ENCODE results near the gene ARGLU1. TPM values are rescaled to one million over a fixed set of nuclear protein-coding genes. Genes with fewer than 3 reads are reported as not detected.

Gene ARGLU1
- polyA plus RNA-seq, 1 experiment: 80.3 TPM

DNA sequence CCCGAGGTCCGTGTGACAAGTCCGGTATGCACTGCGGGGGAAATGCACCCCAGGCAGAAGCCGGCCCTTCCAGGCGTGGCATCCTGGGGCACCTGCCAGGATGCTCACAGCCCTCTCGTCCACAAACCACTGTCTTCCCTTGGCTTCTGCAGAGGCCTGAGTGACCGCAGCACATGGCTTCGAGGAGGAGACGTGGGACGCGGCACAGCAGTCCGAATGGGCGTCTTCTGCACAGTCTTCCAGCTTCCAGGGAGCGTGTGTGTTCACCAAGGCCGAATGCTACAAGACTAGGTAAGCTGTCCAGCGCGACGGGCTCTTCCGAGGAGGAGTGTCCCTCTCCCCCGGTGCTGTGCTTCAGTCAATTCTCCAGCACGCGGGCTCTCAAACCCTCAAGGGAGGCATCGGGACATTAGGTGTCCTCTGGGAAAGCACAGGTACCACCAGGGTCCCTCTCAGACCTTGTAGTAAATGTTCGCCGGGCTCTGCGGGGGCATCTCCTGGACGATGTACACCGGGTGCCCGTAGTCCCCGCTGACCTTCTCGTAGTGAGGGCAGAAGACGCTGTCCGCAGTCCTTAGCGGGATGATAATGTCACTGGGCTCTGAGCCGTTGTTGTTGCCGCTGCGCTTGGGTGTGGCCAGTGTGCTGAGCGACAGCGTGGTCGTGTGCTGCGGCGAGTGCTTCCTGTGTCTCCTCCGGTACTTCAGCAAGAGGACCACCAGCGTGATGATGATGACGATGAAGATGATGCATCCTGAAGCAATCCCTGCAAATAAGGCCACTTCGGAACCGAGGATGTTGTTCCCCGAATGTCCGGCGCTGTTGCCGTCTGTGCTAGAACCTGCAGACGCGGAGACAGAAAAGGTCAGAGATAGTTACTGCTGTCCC lies 75.1 kb downstream of the ARGLU1 start:
- ChIA-PET CTCF (no interaction called here), POLR2A (no interaction called here)
- Histone ChIP-seq H3K4me3 (ENCODE audit: low read depth, low read length) (no peak overlapping the region), H3K9me3 (ENCODE audit: control insufficient read depth, insufficient read depth, low read length) (no peaks in the 10 kb centered on the region; the same call in 1 of the 2 replicates), H3K27ac (ENCODE audit: low read depth, low read length) (no peak overlapping the region), H3K27me3 (ENCODE audit: control insufficient read depth, insufficient read depth, low read length) (no peaks in the 10 kb centered on the region)
- TF ChIP-seq, protein P1, sequence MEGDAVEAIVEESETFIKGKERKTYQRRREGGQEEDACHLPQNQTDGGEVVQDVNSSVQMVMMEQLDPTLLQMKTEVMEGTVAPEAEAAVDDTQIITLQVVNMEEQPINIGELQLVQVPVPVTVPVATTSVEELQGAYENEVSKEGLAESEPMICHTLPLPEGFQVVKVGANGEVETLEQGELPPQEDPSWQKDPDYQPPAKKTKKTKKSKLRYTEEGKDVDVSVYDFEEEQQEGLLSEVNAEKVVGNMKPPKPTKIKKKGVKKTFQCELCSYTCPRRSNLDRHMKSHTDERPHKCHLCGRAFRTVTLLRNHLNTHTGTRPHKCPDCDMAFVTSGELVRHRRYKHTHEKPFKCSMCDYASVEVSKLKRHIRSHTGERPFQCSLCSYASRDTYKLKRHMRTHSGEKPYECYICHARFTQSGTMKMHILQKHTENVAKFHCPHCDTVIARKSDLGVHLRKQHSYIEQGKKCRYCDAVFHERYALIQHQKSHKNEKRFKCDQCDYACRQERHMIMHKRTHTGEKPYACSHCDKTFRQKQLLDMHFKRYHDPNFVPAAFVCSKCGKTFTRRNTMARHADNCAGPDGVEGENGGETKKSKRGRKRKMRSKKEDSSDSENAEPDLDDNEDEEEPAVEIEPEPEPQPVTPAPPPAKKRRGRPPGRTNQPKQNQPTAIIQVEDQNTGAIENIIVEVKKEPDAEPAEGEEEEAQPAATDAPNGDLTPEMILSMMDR (IDR thresholded peaks at IDR 0.05; ENCODE audit: low read depth, low read length): no peak
- no peak for DNase-seq (ENCODE audit: low read depth, low spot score)

GRCh38 chr13:106491928-106492587 lies 75.9 kb downstream of the ARGLU1 start:
- TF ChIP-seq, protein P1 (IDR thresholded peaks at IDR 0.05; ENCODE audit: low read depth, low read length): no peak
- no peak overlapping the region for H3K27ac ChIP-seq (ENCODE audit: low read depth, low read length)
- no peaks in the 10 kb centered on the region for H3K27me3 ChIP-seq (ENCODE audit: control insufficient read depth, insufficient read depth, low read length)
- ChIA-PET POLR2A (no interaction called here), CTCF (no interaction called here)
- H3K4me3 ChIP-seq (ENCODE audit: low read depth, low read length): no peak overlapping the region
- DNase-seq (ENCODE audit: low read depth, low spot score): no peak
- H3K9me3 ChIP-seq (ENCODE audit: control insufficient read depth, insufficient read depth, low read length): no peaks in the 10 kb centered on the region; the same call in 1 of the 2 replicates

Other genes with a start within 250 kb of the ARGLU1 start
- gene EFNB2, start 32.5 kb downstream of the ARGLU1 start, polyA plus RNA-seq (2011; rRNA removed): 2.6 and 3.0 TPM in 2 replicates

Data from AG04450 (cell line).